ENCODE measurements around the gene RAB5B.
A peak's percentile ranks its signal among the peaks of the same experiment; 100 is the strongest.
"Not testable (repeated sequence)": the region's sequence is repeated elsewhere in the genome, so short reads cannot be mapped to it uniquely, and the experiment has no call there.

The RAB5B gene

GRCh38 chr12:55942055-55942454 is 31.8 kb upstream of the RAB5B start:
- no peak for DNase-seq

GRCh38 chr12:55942577-55943136 is 31.2 kb upstream of the RAB5B start:
- no peak for DNase-seq

GRCh38 chr12:55946553-55946952 is 27.3 kb upstream of the RAB5B start:
- no peak for DNase-seq

- no peak for DNase-seq
Measured at GRCh38 chr12:55955344-55955743, 18.5 kb upstream of the RAB5B start.

- no peak for DNase-seq
Measured at GRCh38 chr12:55955800-55956508, 17.9 kb upstream of the RAB5B start.

- no peak for DNase-seq
Measured at GRCh38 chr12:55957106-55957859, 16.6 kb upstream of the RAB5B start.

- DNase-seq: no peak
Measured at GRCh38 chr12:55963760-55964159, 10.1 kb upstream of the RAB5B start.

- no peak for DNase-seq
Measured at GRCh38 chr12:55965240-55965639, 8.6 kb upstream of the RAB5B start.

GRCh38 chr12:55965941-55966407 is 7.9 kb upstream of the RAB5B start, which contains the start of gene PMEL:
Gene PMEL (minus strand): TSS chr12:55966042. CDS start chr12:55966011, 31 bp downstream.
- DNase-seq: no peak

- peak; percentile 80 for DNase-seq
Measured at GRCh38 chr12:55966408-55967281, 7.2 kb upstream of the RAB5B start, which contains the start of gene CDK2. Gene CDK2 (plus strand): TSS chr12:55966830. CDS start chr12:55967009, 179 bp downstream.

GRCh38 chr12:55969356-55969755 is 4.5 kb upstream of the RAB5B start:
- DNase-seq: no peak

GRCh38 chr12:55970775-55971174 is 3.1 kb upstream of the RAB5B start:
- DNase-seq: peak; percentile 8

GRCh38 chr12:55972042-55972441 is 1.8 kb upstream of the RAB5B start:
- DNase-seq: peak; percentile 44

- DNase-seq: no peak
Measured at GRCh38 chr12:55972456-55972855, 1.4 kb upstream of the RAB5B start.

GRCh38 chr12:55972911-55973598 is 823 bp upstream of the RAB5B start:
- DNase-seq: peak; percentile 28

GRCh38 chr12:55974308-55974730 is 441 bp downstream of the RAB5B start:
- DNase-seq: peak; percentile 20

- DNase-seq: no peak
Measured at GRCh38 chr12:55978393-55978792, 4.5 kb downstream of the RAB5B start.

- no peak for DNase-seq
Measured at GRCh38 chr12:55979069-55979468, 5.2 kb downstream of the RAB5B start.

- DNase-seq: not testable (repeated sequence)
Measured at GRCh38 chr12:55981882-55982281, 8.0 kb downstream of the RAB5B start.

GRCh38 chr12:55982319-55982936 is 8.6 kb downstream of the RAB5B start:
- no peak for DNase-seq

- no peak for DNase-seq
Measured at GRCh38 chr12:55983232-55983842, 9.5 kb downstream of the RAB5B start.
